HepG2 (cell line): Measurements from ENCODE around the gene PKD2L2. TPM values are rescaled to one million over a fixed set of nuclear protein-coding genes. Genes with fewer than 3 reads are reported as not detected.

Experiments
- ATAC-seq: fragments of 200-7000 bp; cut with Tn5 transposase; 3 replicates; pipeline ENCODE4 v1.9.1; 2020; ENCODE audit warnings: mild to moderate bottlenecking, moderate library complexity
- BruUV-seq: library from RNA; stranded (reverse); fragments of 400-500 nt; replicated peaks from 2 replicates; lab custom pipeline; 2021; lab: Mats Ljungman, UMichigan
- CTCF ChIA-PET: fragments of 300-600 bp; formaldehyde crosslinking; extraction: SDS; loops from one replicate; lab custom pipeline; 2021; ENCODE audit warnings: low total read pairs, inconsistent platforms, low intra/inter-chr PET ratio; lab: Yijun Ruan, JAX
- POLR2A ChIA-PET: fragments of 350-600 bp; sonication (Branson Sonifier 250); formaldehyde crosslinking; loops from one replicate; lab custom pipeline; 2020; ENCODE audit warnings: antibody characterized with exemption, inconsistent platforms; lab: Yijun Ruan, JAX
- DNase-seq: peaks from one replicate; pipeline ENCODE4 v3.0.0-alpha.2; 2015; ENCODE audit warnings: low spot score
- FAIRE-seq: peaks from 3 replicates; lab custom pipeline; 2011; peaks lifted over from hg19 to GRCh38; lab: Jason Lieb, UNC
- H2AFZ ChIP-seq: one replicate; pipeline ENCODE4 v1.6.1; 2011; ENCODE audit warnings: low read length, inconsistent platforms
- H3K27ac ChIP-seq: fragments of 300-600 bp; 3 replicates; pipeline ENCODE4 v1.8.0; 2011; ENCODE audit warnings: mixed run types, mild to moderate bottlenecking, mixed read lengths, low read length, inconsistent platforms; ENCODE audit not compliant: insufficient read depth; ENCODE audit errors: extremely low read length
- H3K27me3 ChIP-seq, 2 experiments: fragments of 200-600 bp in 1 of 2; 2 replicates in 1 of 2; 3 replicates in 1 of 2; pipeline versions ENCODE4 v1.6.0 to v1.8.0; 2011; ENCODE audit warnings: low read length in 2 of 2, mild to moderate bottlenecking in 2 of 2, moderate library complexity in 2 of 2, inconsistent platforms in 1 of 2; ENCODE audit not compliant: insufficient read depth in 2 of 2, control insufficient read depth in 1 of 2
- H3K36me3 ChIP-seq, 2 experiments: fragments of 200-600 bp in 1 of 2; replicated peaks in 1 of 2; 2 replicates in 1 of 2; 3 replicates in 1 of 2; pipeline versions ENCODE4 v1.5.1 to v1.8.0; 2011; ENCODE audit warnings: low read length in 2 of 2, inconsistent platforms in 1 of 2; ENCODE audit not compliant: insufficient read depth in 2 of 2, control insufficient read depth in 1 of 2
- H3K4me1 ChIP-seq: 2 replicates; pipeline ENCODE4 v1.5.1; 2012; ENCODE audit warnings: low read length, inconsistent platforms; ENCODE audit not compliant: insufficient read depth
- H3K4me2 ChIP-seq: 2 replicates; pipeline ENCODE4 v1.6.0; 2011; ENCODE audit warnings: low read depth, low read length, inconsistent platforms
- H3K4me3 ChIP-seq, 3 experiments: fragments of 200-600 bp in 1 of 3; sonication (generic), shearing (Covaris generic) in 1 of 3; replicated peaks in 1 of 3; 2 replicates each; pipeline ENCODE4 v1.5.1; 2011 to 2016; ENCODE audit warnings: low read length in 3 of 3, inconsistent platforms in 2 of 3, low read depth in 2 of 3, mild to moderate bottlenecking in 2 of 3, control low read depth in 1 of 3, mixed read lengths in 1 of 3; ENCODE audit not compliant: insufficient read depth in 1 of 3
- H3K79me2 ChIP-seq: one replicate; pipeline ENCODE4 v1.6.1; 2011; ENCODE audit warnings: low read length, inconsistent platforms; ENCODE audit not compliant: insufficient read depth
- H3K9ac ChIP-seq: 2 replicates; pipeline ENCODE4 v1.6.0; 2011; ENCODE audit warnings: mild to moderate bottlenecking, low read depth, low read length, inconsistent platforms; ENCODE audit not compliant: insufficient read depth
- H3K9me3 ChIP-seq: 2 replicates; pipeline ENCODE4 v1.5.1; 2012; ENCODE audit warnings: mild to moderate bottlenecking, low read length
- H4K20me1 ChIP-seq: 2 replicates; pipeline ENCODE4 v1.6.0; 2011; ENCODE audit warnings: inconsistent platforms, mild to moderate bottlenecking, low read length, moderate library complexity; ENCODE audit not compliant: insufficient read depth
- CBX5 ChIP-seq: sonication (generic); formaldehyde crosslinking; IDR thresholded peaks from 2 replicates; pipeline ENCODE4 v1.4.0; 2020; ENCODE audit warnings: missing genetic modification reagents, borderline replicate concordance
- FOXM1 ChIP-seq: sonication (generic); formaldehyde crosslinking; IDR thresholded peaks from 2 replicates; pipeline ENCODE4 v1.5.0; 2020; ENCODE audit warnings: missing genetic modification reagents
- HINFP ChIP-seq: sonication (generic); formaldehyde crosslinking; IDR thresholded peaks from 2 replicates; pipeline ENCODE4 v1.4.0; 2020; ENCODE audit warnings: low read depth, mild to moderate bottlenecking, missing genetic modification reagents
- MAFK ChIP-seq, 2 experiments: IDR thresholded peaks in 1 of 2; conservative IDR thresholded peaks in 1 of 2; 2 replicates each; pipeline ENCODE4 v1.6.1; 2011; ENCODE audit warnings: improper control_type of control experiment in 2 of 2, low read length in 2 of 2
- PLSCR1 ChIP-seq: sonication (generic); formaldehyde crosslinking; IDR thresholded peaks from 2 replicates; pipeline ENCODE4 v1.5.0; 2020; ENCODE audit warnings: missing genetic modification reagents, mild to moderate bottlenecking, borderline replicate concordance
- ZNF24 ChIP-seq: fragments of 450-650 bp; IDR thresholded peaks from 2 replicates; pipeline ENCODE4 v1.6.1; 2017; ENCODE audit warnings: antibody characterized with exemption, mild to moderate bottlenecking
- ZNF530 ChIP-seq: sonication (generic); formaldehyde crosslinking; IDR thresholded peaks from 2 replicates; pipeline ENCODE4 v1.5.0; 2020; ENCODE audit warnings: low read depth, mild to moderate bottlenecking, missing genetic modification reagents
- ZNF746 ChIP-seq: sonication (generic); formaldehyde crosslinking; IDR thresholded peaks from 2 replicates; pipeline ENCODE4 v1.8.0; 2022; ENCODE audit warnings: mild to moderate bottlenecking, missing genetic modification reagents
- WGBS: methylation state at CpG from one replicate; pipeline ENCODE4 v1.1.6; 2017; ENCODE audit warnings: low lambda C conversion rate; 5-methylcytosine and 5-hydroxymethylcytosine counted together
- in situ Hi-C: cut with HindIII; loops from 2 replicates; pipeline ENCODE4 v1.10.0; 2017; ENCODE audit warnings: low pct_unique_long_range_greater_than_20kb; ENCODE audit not compliant: extremely low pct_ligation_motif_present
- intact Hi-C: fragments of 100-400 bp; cut with micrococcal nuclease; formaldehyde crosslinking; loops from one replicate; pipeline ENCODE4 v1.10.0; 2022; ENCODE audit not compliant: unreplicated experiment
- polyA plus RNA-seq, 8 experiments: library from polyadenylated mRNA; depleted of rRNA in 3 of 8; stranded (reverse) in 7 of 8; unstranded in 1 of 8; fragments of >200 nt; fragmentation: Illumina TruSeq in 4 of 8; extraction: Trizol in 4 of 8; gene quantifications; 2 replicates each; pipeline versions ENCODE4 v1.2.1 to v1.2.3, GENCODE V29; 2011 to 2016; ENCODE audit warnings: low read depth in 4 of 8, missing spikeins in 1 of 8, mixed read lengths in 1 of 8; ENCODE audit not compliant: insufficient read depth in 1 of 8
- total RNA-seq, 5 experiments: library from RNA; depleted of rRNA; stranded (reverse); fragments of >200 nt; fragmentation: Illumina TruSeq; extraction: Trizol; gene quantifications; 2 replicates each; pipeline ENCODE4 v1.2.3, GENCODE V29; 2016; ENCODE audit warnings: low read depth in 1 of 5

PKD2L2 gene
- total and polyA plus RNA-seq, 2 of the 13 experiments (the other 11 are each of a cell fraction or from before 2014, with no cell fraction given) = not detected

- Histone ChIP-seq H4K20me1 (no peaks in the 10 kb centered on the region), H3K27me3 (no peaks in the 10 kb centered on the region), H3K36me3 (peaks cover 14 to 40% of the 10 kb centered on the region in 2 experiments), H3K9me3 (no peaks in the 10 kb centered on the region), H3K79me2 (no peaks in the 10 kb centered on the region), H3K4me1 (0 out of 2 replicates have a peak, but pooled peaks cover 2% of the 10 kb centered on the region), H3K4me3 (no peak overlapping the region), H2AFZ (no peak overlapping the region), H3K4me2 (no peak overlapping the region), H3K27ac (no peak overlapping the region), H3K9ac (no peak overlapping the region)
- TF ChIP-seq ZNF530 (CRISPR knock-in tag) (no peak), FOXM1 (no peak), ZNF24 (no peak), ZNF746 (CRISPR knock-in tag) (no peak), PLSCR1 (CRISPR knock-in tag) (no peak)
- POLR2A ChIA-PET = no interaction called here
- DNase-seq (no peak), FAIRE-seq (no peak), ATAC-seq (no peak)
- intact Hi-C loops (no loop called here), in situ Hi-C loops (no loop called here)
- 97% methylated on average over 1 of the region's 1 CpG for WGBS
- CTCF ChIA-PET = no interaction called here
- BruUV-seq = no TSS peak
Observed at GRCh38 chr5:137937994-137938750, 48.9 kb downstream of the PKD2L2 start.

GRCh38 chr5:137938751-137939143, 49.5 kb downstream of the PKD2L2 start:
- Histone ChIP-seq H3K9ac (no peak overlapping the region), H3K27me3 (no peaks in the 10 kb centered on the region), H4K20me1 (no peaks in the 10 kb centered on the region), H3K79me2 (no peaks in the 10 kb centered on the region), H2AFZ (no peak overlapping the region), H3K9me3 (no peaks in the 10 kb centered on the region), H3K4me3 (no peak overlapping the region), H3K4me1 (no peaks in the 10 kb centered on the region), H3K4me2 (no peak overlapping the region), H3K36me3 (peaks cover 14 to 44% of the 10 kb centered on the region in 2 experiments), H3K27ac (no peak overlapping the region)
- ATAC-seq (no peak), DNase-seq (no peak), FAIRE-seq (no peak)
- POLR2A ChIA-PET = no interaction called here
- BruUV-seq = TSS peak; percentile 22
- TF ChIP-seq MAFK (conservative IDR thresholded peaks at IDR 0.05 in 1 of 2, IDR thresholded peaks at IDR 0.05 in 1 of 2; ENCODE audit: low read length in 2 of 2) (no peak), HINFP (no peak), CBX5 (CRISPR knock-in tag) (no peak)
- in situ Hi-C loops = no loop called here
- 100% methylated on average over 1 of the region's 1 CpG for whole genome bisulfite sequencing
- intact Hi-C loops = no loop called here
- CTCF ChIA-PET = no interaction called here
